GM19468 (cell line): ENCODE measurements around the gene CDK15.

Experiments
- ATAC-seq: cut with Tn5 transposase; IDR thresholded peaks from one replicate; pipeline ENCODE4 v1.9.1; 2021; ENCODE audit warnings: mild to moderate bottlenecking, moderate library complexity, moderate number of reproducible peaks; ENCODE audit not compliant: unreplicated experiment; ENCODE audit errors: extremely low read depth

The CDK15 gene

GRCh38 chr2:201929281-201930026 is 123.1 kb downstream of the CDK15 start:
- ATAC-seq = no peak

- no peak for ATAC-seq
Observed at GRCh38 chr2:201930043-201930442, 123.7 kb downstream of the CDK15 start.

- no peak for ATAC-seq
Observed at GRCh38 chr2:201930831-201931230, 124.5 kb downstream of the CDK15 start.

- no peak for ATAC-seq
Observed at GRCh38 chr2:201931475-201931874, 125.1 kb downstream of the CDK15 start.

GRCh38 chr2:201931951-201932350 is 125.6 kb downstream of the CDK15 start:
- ATAC-seq = no peak

- no peak for ATAC-seq
Observed at GRCh38 chr2:201932511-201932910, 126.2 kb downstream of the CDK15 start.

GRCh38 chr2:201933792-201934237 is 127.5 kb downstream of the CDK15 start:
- ATAC-seq = no peak

GRCh38 chr2:201936817-201937216 is 130.5 kb downstream of the CDK15 start:
- ATAC-seq = no peak

GRCh38 chr2:201937343-201937742 is 131.0 kb downstream of the CDK15 start:
- ATAC-seq = no peak

GRCh38 chr2:201938156-201938775 is 131.9 kb downstream of the CDK15 start:
- no peak for ATAC-seq

GRCh38 chr2:201938781-201939180 is 132.4 kb downstream of the CDK15 start:
- ATAC-seq = no peak

- no peak for ATAC-seq
Observed at GRCh38 chr2:201939453-201939941, 133.2 kb downstream of the CDK15 start.

GRCh38 chr2:201942531-201942930 is 136.2 kb downstream of the CDK15 start:
- ATAC-seq = no peak
